Vagina (tissue), 2 donors: Measurements from ENCODE around the gene DAND5. TPM values are rescaled to one million over a fixed set of nuclear protein-coding genes. Genes with fewer than 3 reads are reported as not detected.
"Not testable (repeated sequence)": the region's sequence is repeated elsewhere in the genome, so short reads cannot be mapped to it uniquely, and the experiment has no call there.

Experiments used
- DNase-seq, 2 donors: peaks; one replicate each; pipeline ENCODE4 v3.0.0-alpha.2; 2017; ENCODE audit errors: extremely low spot score in 2 of 2
- H3K27ac ChIP-seq: fragments of 200-600 bp; sonication (generic); one replicate; pipeline ENCODE4 v1.5.1; 2019
- H3K27me3 ChIP-seq: fragments of 200-600 bp; sonication (generic); one replicate; pipeline ENCODE4 v1.5.1; 2019
- H3K36me3 ChIP-seq, 2 donors: fragments of 200-600 bp; sonication (generic); one replicate each; pipeline ENCODE4 v1.5.1; 2017 to 2019
- H3K4me1 ChIP-seq: fragments of 200-600 bp; sonication (generic); one replicate; pipeline ENCODE4 v1.5.1; 2019
- H3K4me3 ChIP-seq, 2 donors: fragments of 200-600 bp; sonication (generic); 1 replicate in 1 of 2; 2 replicates in 1 of 2; pipeline ENCODE4 v1.5.1; 2016 to 2019
- H3K9me3 ChIP-seq: fragments of 200-600 bp; sonication (generic); one replicate; pipeline ENCODE4 v1.5.1; 2019
- POLR2A ChIP-seq, 2 donors: fragments of 450-650 bp; IDR thresholded peaks; one replicate each; pipeline ENCODE4 v1.6.1; 2017; ENCODE audit warnings: antibody characterized with exemption in 2 of 2, mild to moderate bottlenecking in 2 of 2, moderate library complexity in 2 of 2
- POLR2AphosphoS5 ChIP-seq, 2 donors: sonication (generic); formaldehyde crosslinking; IDR thresholded peaks; one replicate each; pipeline ENCODE4 v1.9.0; 2017; ENCODE audit warnings: antibody characterized with exemption in 2 of 2, mild to moderate bottlenecking in 2 of 2, low read depth in 1 of 2; ENCODE audit not compliant: insufficient read depth in 1 of 2
- intact Hi-C: fragments of 100-400 bp; cut with DNase I; formaldehyde crosslinking; loops from one replicate; pipeline ENCODE4 v1.15.1; 2023
- total RNA-seq: library from RNA; depleted of rRNA; stranded (reverse); fragments of >200 nt; gene quantifications from one replicate; pipeline ENCODE4 v1.2.3, GENCODE V29; 2016
- TF ChIP-seq, protein P1 (sequence below), 3 experiments: fragments of 450-650 bp in 2 of 3; fragments of 200-600 bp in 1 of 3; sonication (generic) in 1 of 3; IDR thresholded peaks; one replicate each; pipeline ENCODE4 v1.5.1; 2017 to 2019; ENCODE audit warnings: antibody characterized with exemption in 3 of 3, mild to moderate bottlenecking in 2 of 3, moderate library complexity in 2 of 3

The DAND5 gene
- total RNA-seq, 1 donor from 2014 or later: not detected

DNA sequence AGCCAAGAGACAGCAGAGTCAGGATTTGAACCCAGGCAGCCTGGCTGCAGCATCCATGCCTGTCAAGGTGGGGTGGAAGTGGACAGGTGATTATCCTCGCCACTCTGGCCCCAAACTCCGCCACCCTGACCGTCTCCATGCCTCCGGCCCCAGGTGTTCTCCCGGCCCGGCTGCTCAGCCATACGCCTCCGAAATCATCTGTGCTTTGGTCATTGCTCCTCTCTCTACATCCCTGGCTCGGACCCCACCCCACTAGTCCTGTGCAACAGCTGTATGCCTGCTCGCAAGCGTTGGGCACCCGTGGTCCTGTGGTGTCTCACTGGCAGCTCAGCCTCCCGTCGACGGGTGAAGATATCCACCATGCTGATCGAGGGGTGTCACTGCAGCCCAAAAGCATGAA lies 3.9 kb downstream of the DAND5 start:
- intact Hi-C loops: no loop called here
- H3K4me1 ChIP-seq: peaks cover 5% of the 10 kb centered on the region
- no peak overlapping the region for H3K4me3 ChIP-seq
- no peak for DNase-seq
- H3K27ac ChIP-seq: no peak overlapping the region
- no peaks in the 10 kb centered on the region for H3K27me3 ChIP-seq
- TF ChIP-seq POLR2AphosphoS5 (IDR thresholded peaks at IDR 0.05; ENCODE audit: insufficient read depth in 1 of 2, low read depth in 1 of 2): no peak
- TF ChIP-seq, protein P1, sequence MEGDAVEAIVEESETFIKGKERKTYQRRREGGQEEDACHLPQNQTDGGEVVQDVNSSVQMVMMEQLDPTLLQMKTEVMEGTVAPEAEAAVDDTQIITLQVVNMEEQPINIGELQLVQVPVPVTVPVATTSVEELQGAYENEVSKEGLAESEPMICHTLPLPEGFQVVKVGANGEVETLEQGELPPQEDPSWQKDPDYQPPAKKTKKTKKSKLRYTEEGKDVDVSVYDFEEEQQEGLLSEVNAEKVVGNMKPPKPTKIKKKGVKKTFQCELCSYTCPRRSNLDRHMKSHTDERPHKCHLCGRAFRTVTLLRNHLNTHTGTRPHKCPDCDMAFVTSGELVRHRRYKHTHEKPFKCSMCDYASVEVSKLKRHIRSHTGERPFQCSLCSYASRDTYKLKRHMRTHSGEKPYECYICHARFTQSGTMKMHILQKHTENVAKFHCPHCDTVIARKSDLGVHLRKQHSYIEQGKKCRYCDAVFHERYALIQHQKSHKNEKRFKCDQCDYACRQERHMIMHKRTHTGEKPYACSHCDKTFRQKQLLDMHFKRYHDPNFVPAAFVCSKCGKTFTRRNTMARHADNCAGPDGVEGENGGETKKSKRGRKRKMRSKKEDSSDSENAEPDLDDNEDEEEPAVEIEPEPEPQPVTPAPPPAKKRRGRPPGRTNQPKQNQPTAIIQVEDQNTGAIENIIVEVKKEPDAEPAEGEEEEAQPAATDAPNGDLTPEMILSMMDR (IDR thresholded peaks at IDR 0.05): no peak
- no peak for TF ChIP-seq POLR2A (IDR thresholded peaks at IDR 0.05)
- no peaks in the 10 kb centered on the region for H3K36me3 ChIP-seq
- H3K9me3 ChIP-seq: no peaks in the 10 kb centered on the region

DNA sequence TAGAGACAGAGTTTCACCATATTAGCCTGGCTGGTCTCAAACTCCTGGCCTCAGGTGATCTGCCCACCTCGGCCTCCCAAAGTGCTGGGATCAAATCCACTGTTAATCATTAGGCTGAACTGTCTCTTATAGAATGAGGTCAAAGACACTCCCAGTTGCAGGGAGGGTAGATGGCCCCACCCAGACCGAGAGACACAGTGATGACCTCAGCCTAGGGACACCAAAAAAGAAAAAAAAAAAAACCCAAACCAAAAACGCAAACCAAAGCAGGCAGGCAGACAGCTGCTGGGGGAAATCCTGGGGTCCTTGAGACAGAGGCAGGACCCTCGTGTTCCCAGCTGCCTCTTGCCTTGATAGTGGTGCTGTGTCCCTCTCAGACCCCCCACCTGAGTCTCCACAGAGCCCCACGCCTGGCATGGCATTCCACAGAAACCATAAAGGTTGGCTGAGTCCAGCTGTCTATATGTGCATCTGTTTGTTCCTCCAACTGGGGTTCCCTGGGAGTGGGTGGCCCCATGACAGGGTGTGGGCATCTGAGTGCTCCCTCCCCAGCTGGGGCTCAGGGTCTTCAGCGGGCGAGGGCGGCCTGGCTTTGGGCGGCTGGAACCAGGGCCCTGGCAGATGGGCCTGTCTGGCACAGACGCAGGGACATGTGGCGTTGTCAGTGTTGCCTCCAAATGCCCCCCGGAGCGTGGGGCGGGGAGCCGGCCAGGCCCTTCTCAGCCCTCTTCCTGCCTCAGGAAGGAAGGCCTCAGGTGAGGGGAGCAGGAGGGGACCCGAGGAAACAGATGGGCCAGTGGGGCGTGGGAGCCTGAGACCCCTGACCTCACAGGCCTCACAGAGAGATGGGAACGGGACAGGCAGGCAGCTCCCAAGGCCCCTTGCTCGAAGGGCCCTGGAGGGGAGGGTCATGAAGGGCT lies 5.2 kb downstream of the DAND5 start:
- intact Hi-C loops: no loop called here

DNA sequence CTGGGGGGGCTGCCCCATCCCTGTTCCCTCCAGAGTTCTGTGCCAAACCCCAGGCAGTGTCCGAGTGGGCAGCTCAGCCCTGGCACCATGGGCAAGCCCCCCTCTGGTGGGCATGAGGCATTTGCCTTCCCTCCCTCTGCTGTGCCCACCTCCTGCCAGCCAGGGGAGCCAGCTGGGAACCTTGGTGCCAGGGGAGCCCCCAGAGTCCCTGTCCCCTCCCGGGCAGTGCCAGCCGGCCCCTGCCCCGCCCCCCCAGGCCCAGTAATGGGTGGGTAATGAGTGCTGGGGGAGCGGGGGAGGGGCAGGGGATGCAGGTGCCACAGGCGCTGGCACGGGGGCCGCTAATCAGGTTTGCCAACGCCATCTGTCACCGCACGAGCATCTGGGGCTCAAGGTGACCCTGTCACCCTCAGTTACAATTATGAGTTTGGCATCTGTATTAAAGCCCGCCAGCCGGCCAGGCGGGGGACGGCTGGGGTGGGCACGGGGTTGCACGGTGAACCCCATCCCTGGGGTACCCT lies 5.9 kb downstream of the DAND5 start:
- Histone ChIP-seq H3K4me3 (no peak overlapping the region), H3K36me3 (no peaks in the 10 kb centered on the region), H3K4me1 (no peaks in the 10 kb centered on the region), H3K27ac (no peak overlapping the region), H3K9me3 (no peaks in the 10 kb centered on the region), H3K27me3 (no peaks in the 10 kb centered on the region)
- TF ChIP-seq, protein P1 (IDR thresholded peaks at IDR 0.05): no peak
- TF ChIP-seq POLR2A (IDR thresholded peaks at IDR 0.05) (no peak), POLR2AphosphoS5 (IDR thresholded peaks at IDR 0.05; ENCODE audit: insufficient read depth in 1 of 2, low read depth in 1 of 2) (no peak)
- intact Hi-C loops: no loop called here
- no peak for DNase-seq

More for the DNA sequence above, 5.2 kb downstream of the DAND5 start:
- Histone ChIP-seq H3K27me3 (no peaks in the 10 kb centered on the region), H3K4me1 (peaks cover 2% of the 10 kb centered on the region), H3K27ac (no peak overlapping the region), H3K36me3 (no peaks in the 10 kb centered on the region), H3K9me3 (no peaks in the 10 kb centered on the region), H3K4me3 (no peak overlapping the region)
- TF ChIP-seq POLR2A (IDR thresholded peaks at IDR 0.05) (no peak), POLR2AphosphoS5 (IDR thresholded peaks at IDR 0.05; ENCODE audit: insufficient read depth in 1 of 2, low read depth in 1 of 2) (no peak)
- TF ChIP-seq, protein P1 (IDR thresholded peaks at IDR 0.05): no peak
- DNase-seq: no peak

DNA sequence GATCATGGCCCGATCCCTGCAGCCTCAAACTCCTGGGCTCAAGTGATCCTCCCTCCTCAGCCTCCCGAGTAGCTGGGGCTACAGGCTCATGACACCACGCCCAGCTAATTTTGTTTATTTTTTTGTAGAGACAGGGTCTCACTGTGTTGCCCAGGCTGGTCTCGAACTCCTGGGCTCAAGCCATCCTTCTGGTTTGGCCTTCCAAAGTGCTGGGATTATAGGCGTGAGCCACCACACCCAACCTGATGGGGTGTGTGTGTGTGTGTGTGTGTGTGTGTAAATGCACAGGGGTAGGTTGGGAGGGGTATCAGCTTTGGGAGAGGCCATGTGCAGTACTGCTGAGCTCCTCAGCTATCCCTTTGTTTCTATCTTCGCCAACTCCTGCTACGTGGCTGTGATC lies 6.7 kb downstream of the DAND5 start:
- intact Hi-C loops, H3K27ac ChIP-seq, DNase-seq, H3K4me3 ChIP-seq, H3K36me3 ChIP-seq, H3K27me3 ChIP-seq, H3K9me3 ChIP-seq, H3K4me1 ChIP-seq: not testable (repeated sequence)

DNA sequence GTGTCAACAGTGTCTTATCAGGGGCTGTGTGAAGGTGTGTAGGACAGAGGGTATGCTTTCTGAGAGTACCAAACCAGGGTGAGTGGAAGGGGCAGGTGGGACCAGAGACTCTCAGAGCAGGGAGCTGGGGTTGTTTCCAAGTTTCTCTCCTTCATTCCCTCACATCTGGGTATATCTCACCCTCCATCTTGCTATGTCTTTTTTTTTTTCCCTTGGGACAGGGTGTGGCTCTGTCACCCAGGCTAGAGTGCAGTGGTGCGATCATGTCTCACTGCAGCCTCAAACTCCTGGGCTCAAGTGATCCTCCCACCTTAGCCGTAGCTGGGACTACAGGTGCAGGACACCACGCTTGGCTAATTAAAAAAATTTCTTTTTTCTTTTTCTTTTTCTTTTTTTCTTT lies 10.6 kb downstream of the DAND5 start:
- no peak overlapping the region for H3K27ac ChIP-seq
- intact Hi-C loops: loop anchor here (5.0 kb wide), 2 partner anchors 82 to 112 kb away; no protein-coding TSS in a partner anchor

More for the DNA sequence above, 10.6 kb downstream of the DAND5 start:
- TF ChIP-seq, protein P1 (IDR thresholded peaks at IDR 0.05): no peak
- TF ChIP-seq POLR2AphosphoS5 (IDR thresholded peaks at IDR 0.05; ENCODE audit: insufficient read depth in 1 of 2, low read depth in 1 of 2) (no peak), POLR2A (IDR thresholded peaks at IDR 0.05) (no peak)
- no peaks in the 10 kb centered on the region for H3K9me3 ChIP-seq
- no peaks in the 10 kb centered on the region for H3K36me3 ChIP-seq
- DNase-seq: no peak
- H3K4me3 ChIP-seq: no peak overlapping the region
- peaks cover 20% of the 10 kb centered on the region for H3K4me1 ChIP-seq
- H3K27me3 ChIP-seq: no peaks in the 10 kb centered on the region
